HG02840 (cell line): ENCODE measurements around the gene THOC2.
A peak's percentile ranks its signal among the peaks of the same experiment; 100 is the strongest.
"Not testable (repeated sequence)": the region's sequence is repeated elsewhere in the genome, so short reads cannot be mapped to it uniquely, and the experiment has no call there.

ENCODE experiments used
- ATAC-seq: cut with Tn5 transposase; IDR thresholded peaks from one replicate; pipeline ENCODE4 v1.9.1; 2021; ENCODE audit warnings: mild to moderate bottlenecking, moderate library complexity, moderate number of reproducible peaks; ENCODE audit not compliant: unreplicated experiment, low FRiP score

The THOC2 gene

GRCh38 chrX:123675154-123675553 lies 57.7 kb downstream of the THOC2 start:
- no peak for ATAC-seq

GRCh38 chrX:123673813-123674212 lies 59.0 kb downstream of the THOC2 start:
- ATAC-seq, result no peak

GRCh38 chrX:123665197-123665596 lies 67.7 kb downstream of the THOC2 start:
- no peak for ATAC-seq

- not testable (repeated sequence) for ATAC-seq
Measured at GRCh38 chrX:123664467-123665167, 68.2 kb downstream of the THOC2 start.

GRCh38 chrX:123663720-123664119 lies 69.1 kb downstream of the THOC2 start:
- ATAC-seq, result not testable (repeated sequence)

- not testable (repeated sequence) for ATAC-seq
Measured at GRCh38 chrX:123656507-123656906, 76.3 kb downstream of the THOC2 start.

- not testable (repeated sequence) for ATAC-seq
Measured at GRCh38 chrX:123648811-123649181, 84.1 kb downstream of the THOC2 start.

GRCh38 chrX:123648028-123648810 lies 84.6 kb downstream of the THOC2 start:
- ATAC-seq, result no peak

GRCh38 chrX:123647244-123647643 lies 85.6 kb downstream of the THOC2 start:
- no peak for ATAC-seq

GRCh38 chrX:123629502-123629901 lies 103.3 kb downstream of the THOC2 start:
- ATAC-seq, result no peak

- no peak for ATAC-seq
Measured at GRCh38 chrX:123626962-123627361, 105.9 kb downstream of the THOC2 start.

- ATAC-seq, result no peak
Measured at GRCh38 chrX:123625952-123626351, 106.9 kb downstream of the THOC2 start.

- ATAC-seq, result no peak
Measured at GRCh38 chrX:123625477-123625876, 107.4 kb downstream of the THOC2 start.

- ATAC-seq, result no peak
Measured at GRCh38 chrX:123617007-123617406, 115.8 kb downstream of the THOC2 start.

- no peak for ATAC-seq
Measured at GRCh38 chrX:123610915-123611314, 121.9 kb downstream of the THOC2 start.

GRCh38 chrX:123607806-123608205 lies 125.0 kb downstream of the THOC2 start:
- ATAC-seq, result no peak

- ATAC-seq, result no peak
Measured at GRCh38 chrX:123607270-123607669, 125.6 kb downstream of the THOC2 start.

GRCh38 chrX:123603491-123603890 lies 129.4 kb downstream of the THOC2 start:
- no peak for ATAC-seq

GRCh38 chrX:123601437-123601836 lies 131.4 kb downstream of the THOC2 start:
- ATAC-seq, result no peak

GRCh38 chrX:123600181-123600580 lies 132.7 kb downstream of the THOC2 start:
- no peak for ATAC-seq

GRCh38 chrX:123590842-123591486 lies 141.9 kb downstream of the THOC2 start:
- peak; percentile 52 for ATAC-seq
